ENCODE data around the gene CCDC12.

Gene CCDC12

DNA sequence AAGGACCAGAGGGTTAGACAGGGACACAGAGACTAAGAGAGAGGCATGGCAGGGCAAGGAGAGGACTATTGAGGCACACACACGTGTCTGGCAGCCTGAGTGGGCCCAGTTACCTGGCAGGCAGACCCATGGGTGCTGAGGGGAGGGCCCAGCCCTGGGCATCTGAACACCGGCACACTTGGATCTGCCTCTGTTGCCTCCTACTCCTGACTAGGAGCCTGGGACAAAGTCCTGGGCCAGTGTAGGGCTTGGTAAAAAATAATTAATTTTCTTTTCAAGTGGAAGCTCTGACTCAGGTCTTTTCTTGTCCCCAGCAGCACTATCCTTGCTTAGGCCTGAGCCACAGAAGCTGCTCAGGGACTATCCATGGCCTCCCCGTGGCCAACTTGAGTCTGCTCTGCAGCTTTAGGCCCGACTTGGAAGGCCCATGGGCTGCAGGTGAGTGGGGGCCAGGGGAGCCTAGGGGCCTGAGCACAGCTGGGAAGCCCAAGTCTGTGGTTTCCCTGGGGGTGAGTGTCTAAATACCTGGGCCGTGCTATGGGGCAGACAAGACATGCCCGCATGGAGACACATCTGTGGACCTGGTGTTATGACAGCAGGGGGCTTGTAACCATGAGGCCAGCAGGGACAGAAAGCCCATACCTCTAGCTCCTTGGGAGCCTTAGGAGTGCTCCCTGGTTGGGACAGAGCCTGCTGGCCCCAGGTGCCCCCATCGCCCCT is 99.0 kb downstream of the CCDC12 start, which contains the start of gene PTH1R:
PTH1R (plus strand) TSS at position 316 of the 720 bp plus-strand sequence. CDS start 5,839 bp downstream, outside the sequence.
- Histone ChIP-seq H3K27ac (ENCODE audit: low read length) (no peak within 1 kb of the TSS), H3K4me1 (ENCODE audit: low read length) (no peaks in the 10 kb centered on the region), H4K20me1 (ENCODE audit: insufficient read depth, low read length) (no peaks in the 10 kb centered on the region), H3K4me2 (ENCODE audit: low read depth, low read length) (no peak within 1 kb of the TSS), H3K4me3 (ENCODE audit: low read length) (no peak within 1 kb of the TSS), H3K9ac (ENCODE audit: low read length) (no peak within 1 kb of the TSS), H3K9me3 (replicated peaks; ENCODE audit: insufficient read depth, low read length) (no peaks in the 10 kb centered on the region), H3K9me2 (replicated peaks; ENCODE audit: insufficient read depth, low read length) (no peaks in the 10 kb centered on the region), H3F3A (ENCODE audit: insufficient read depth, low read length) (no peaks in the 10 kb centered on the region), H2AFZ (ENCODE audit: low read length) (no peak within 1 kb of the TSS), H3K79me2 (ENCODE audit: low read length) (no peaks in the 10 kb centered on the region), H3K36me3 (replicated peaks; ENCODE audit: insufficient read depth, low read length) (no peaks in the 10 kb centered on the region), H3K27me3 (replicated peaks; ENCODE audit: insufficient read depth, low read length) (peaks cover 22% of the 10 kb centered on the region)
- DNase-seq = no peak
- TF ChIP-seq EZH2 (optimal IDR thresholded peaks at IDR 0.05; ENCODE audit: low read depth, low read length) (no peak), EZH2phosphoT487 (IDR thresholded peaks at IDR 0.05; ENCODE audit: low read length) (no peak)

DNA sequence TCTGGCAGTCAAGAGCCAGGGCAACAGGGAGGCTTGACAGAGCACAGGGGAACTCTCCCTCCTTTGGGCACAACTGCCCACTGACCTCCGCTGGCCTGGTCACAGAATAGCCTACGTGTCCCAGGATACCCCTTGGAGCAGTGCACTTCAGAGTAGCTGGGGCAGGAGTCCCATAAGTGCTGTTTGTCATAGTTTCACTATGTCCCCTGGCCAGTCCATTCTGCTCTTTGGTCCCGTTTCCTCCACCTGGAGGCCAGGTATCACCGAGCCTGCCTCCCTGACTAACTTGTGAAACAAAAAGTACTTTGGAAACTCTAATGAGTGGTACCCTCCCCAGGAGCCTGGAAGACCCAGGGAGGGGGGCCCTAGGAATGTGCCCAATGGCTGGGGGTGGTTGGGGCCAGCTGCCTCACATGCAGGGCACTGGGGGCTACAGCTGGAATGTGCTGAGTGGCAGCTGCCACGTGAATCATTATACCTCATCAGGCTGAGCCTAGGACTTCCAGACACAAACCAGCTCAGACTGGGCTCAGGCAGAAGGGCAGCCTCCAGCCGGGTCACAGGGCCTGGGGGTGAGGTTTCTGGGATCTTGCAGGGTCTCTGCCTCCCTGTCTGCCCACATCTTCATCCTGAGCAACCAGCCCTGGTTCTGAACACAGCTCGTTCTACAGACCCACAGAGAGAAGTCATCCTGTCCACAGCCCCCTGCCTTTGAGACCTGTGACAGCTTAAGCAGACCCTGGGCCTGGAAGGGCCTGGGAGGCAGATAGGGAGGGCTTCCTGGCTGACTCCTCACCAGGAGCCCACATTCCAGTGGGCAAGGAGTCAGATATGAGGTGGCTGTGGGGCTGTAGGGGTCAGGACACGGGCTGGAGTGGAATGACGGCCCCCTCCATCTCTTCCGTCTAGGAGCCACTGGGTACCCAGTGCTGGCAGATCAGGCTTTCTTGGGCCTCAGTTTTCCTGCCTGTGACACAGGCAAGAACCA is 99.9 kb downstream of the CCDC12 start:
- TF ChIP-seq EZH2 (optimal IDR thresholded peaks at IDR 0.05; ENCODE audit: low read depth, low read length) (no peak), EZH2phosphoT487 (IDR thresholded peaks at IDR 0.05; ENCODE audit: low read length) (no peak)
- TF ChIP-seq, protein P1, sequence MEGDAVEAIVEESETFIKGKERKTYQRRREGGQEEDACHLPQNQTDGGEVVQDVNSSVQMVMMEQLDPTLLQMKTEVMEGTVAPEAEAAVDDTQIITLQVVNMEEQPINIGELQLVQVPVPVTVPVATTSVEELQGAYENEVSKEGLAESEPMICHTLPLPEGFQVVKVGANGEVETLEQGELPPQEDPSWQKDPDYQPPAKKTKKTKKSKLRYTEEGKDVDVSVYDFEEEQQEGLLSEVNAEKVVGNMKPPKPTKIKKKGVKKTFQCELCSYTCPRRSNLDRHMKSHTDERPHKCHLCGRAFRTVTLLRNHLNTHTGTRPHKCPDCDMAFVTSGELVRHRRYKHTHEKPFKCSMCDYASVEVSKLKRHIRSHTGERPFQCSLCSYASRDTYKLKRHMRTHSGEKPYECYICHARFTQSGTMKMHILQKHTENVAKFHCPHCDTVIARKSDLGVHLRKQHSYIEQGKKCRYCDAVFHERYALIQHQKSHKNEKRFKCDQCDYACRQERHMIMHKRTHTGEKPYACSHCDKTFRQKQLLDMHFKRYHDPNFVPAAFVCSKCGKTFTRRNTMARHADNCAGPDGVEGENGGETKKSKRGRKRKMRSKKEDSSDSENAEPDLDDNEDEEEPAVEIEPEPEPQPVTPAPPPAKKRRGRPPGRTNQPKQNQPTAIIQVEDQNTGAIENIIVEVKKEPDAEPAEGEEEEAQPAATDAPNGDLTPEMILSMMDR (IDR thresholded peaks at IDR 0.05; ENCODE audit: low read length) = no peak
- no peak overlapping the region for H3K27ac ChIP-seq (ENCODE audit: low read length)
- DNase-seq = no peak
- H3K79me2 ChIP-seq (ENCODE audit: low read length) = no peaks in the 10 kb centered on the region
- H3K27me3 ChIP-seq (replicated peaks; ENCODE audit: insufficient read depth, low read length) = peaks cover 14% of the 10 kb centered on the region
- no peak overlapping the region for H3K4me2 ChIP-seq (ENCODE audit: low read depth, low read length)
- no peaks in the 10 kb centered on the region for H3K36me3 ChIP-seq (replicated peaks; ENCODE audit: insufficient read depth, low read length)
- H3K9ac ChIP-seq (ENCODE audit: low read length) = no peak overlapping the region
- H3K9me2 ChIP-seq (replicated peaks; ENCODE audit: insufficient read depth, low read length) = no peaks in the 10 kb centered on the region
- H3K4me3 ChIP-seq (ENCODE audit: low read length) = no peak overlapping the region
- no peaks in the 10 kb centered on the region for H4K20me1 ChIP-seq (ENCODE audit: insufficient read depth, low read length)
- no peaks in the 10 kb centered on the region for H3F3A ChIP-seq (ENCODE audit: insufficient read depth, low read length)
- no peaks in the 10 kb centered on the region for H3K9me3 ChIP-seq (replicated peaks; ENCODE audit: insufficient read depth, low read length)
- no peaks in the 10 kb centered on the region for H3K4me1 ChIP-seq (ENCODE audit: low read length)
- H2AFZ ChIP-seq (ENCODE audit: low read length) = no peak overlapping the region

DNA sequence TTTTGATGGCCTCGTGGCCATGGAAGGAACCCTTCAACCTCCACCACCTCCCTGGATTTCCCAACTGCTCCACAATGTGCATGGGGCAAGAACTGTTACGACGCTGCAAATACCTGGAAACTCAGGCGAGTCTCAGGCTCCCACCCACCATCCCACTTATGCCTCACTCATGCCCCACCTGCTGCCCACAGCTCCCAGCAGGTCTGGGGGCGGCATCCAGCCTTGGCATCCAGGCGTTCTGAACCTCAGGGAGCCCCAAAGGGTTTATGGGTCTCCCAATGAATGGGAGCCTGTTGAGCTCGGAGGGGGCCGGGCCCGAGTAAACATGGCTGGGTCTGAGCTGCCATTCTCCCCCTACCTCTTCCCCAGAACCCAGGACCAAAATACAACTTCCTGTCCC is 101.0 kb downstream of the CCDC12 start:
- H3K9me3 ChIP-seq (replicated peaks; ENCODE audit: insufficient read depth, low read length) = no peaks in the 10 kb centered on the region
- H3F3A ChIP-seq (ENCODE audit: insufficient read depth, low read length) = no peaks in the 10 kb centered on the region
- H3K79me2 ChIP-seq (ENCODE audit: low read length) = no peaks in the 10 kb centered on the region
- no peak overlapping the region for H3K4me2 ChIP-seq (ENCODE audit: low read depth, low read length)
- H3K9me2 ChIP-seq (replicated peaks; ENCODE audit: insufficient read depth, low read length) = no peaks in the 10 kb centered on the region
- H4K20me1 ChIP-seq (ENCODE audit: insufficient read depth, low read length) = no peaks in the 10 kb centered on the region
- no peaks in the 10 kb centered on the region for H3K36me3 ChIP-seq (replicated peaks; ENCODE audit: insufficient read depth, low read length)
- H3K27ac ChIP-seq (ENCODE audit: low read length) = no peak overlapping the region
- no peak overlapping the region for H3K4me3 ChIP-seq (ENCODE audit: low read length)
- TF ChIP-seq, protein P1 (IDR thresholded peaks at IDR 0.05; ENCODE audit: low read length) = no peak
- TF ChIP-seq EZH2phosphoT487 (IDR thresholded peaks at IDR 0.05; ENCODE audit: low read length) (no peak), EZH2 (optimal IDR thresholded peaks at IDR 0.05; ENCODE audit: low read depth, low read length) (no peak)
- no peaks in the 10 kb centered on the region for H3K4me1 ChIP-seq (ENCODE audit: low read length)
- no peak overlapping the region for H2AFZ ChIP-seq (ENCODE audit: low read length)
- DNase-seq = no peak
- no peak overlapping the region for H3K9ac ChIP-seq (ENCODE audit: low read length)
- peaks cover 4% of the 10 kb centered on the region; the same call in 1 of the 2 replicates for H3K27me3 ChIP-seq (replicated peaks; ENCODE audit: insufficient read depth, low read length)
